ENCODE measurements around the gene INSIG1. TPM values are rescaled to one million over a fixed set of nuclear protein-coding genes. Genes with fewer than 3 reads are reported as not detected.

The INSIG1 gene
- total RNA-seq, 1 donor from 2014 or later, result 55.7 TPM

DNA sequence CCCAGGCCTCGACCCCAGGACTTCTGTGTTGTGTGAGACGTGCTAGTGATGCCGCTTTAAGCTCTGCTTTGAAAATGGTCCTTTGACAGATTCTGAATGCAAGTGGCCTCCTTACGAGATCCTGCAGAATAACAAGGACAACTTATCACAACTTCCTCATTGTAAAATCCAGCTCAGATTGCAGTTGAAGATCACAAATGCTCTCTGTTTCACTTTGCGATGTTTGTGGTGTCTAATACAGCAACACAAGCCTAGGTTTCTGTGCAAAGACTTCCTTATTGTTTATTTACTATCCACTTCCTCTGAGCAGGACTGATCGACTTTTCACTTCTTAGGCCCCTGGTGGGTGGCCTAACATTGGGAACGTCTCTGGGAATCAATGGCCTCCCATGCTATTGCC lies 31.7 kb upstream of the INSIG1 start:
- Mint-ChIP-seq H3K4me1 (ENCODE audit: low read depth, unreplicated experiment) (no peaks in the 10 kb centered on the region), H3K27me3 (ENCODE audit: low read depth, unreplicated experiment) (peaks cover 14% of the 10 kb centered on the region), H3K27ac (ENCODE audit: unreplicated experiment) (no peak overlapping the region), H3K36me3 (ENCODE audit: low read depth, unreplicated experiment) (no peaks in the 10 kb centered on the region), H3K9me3 (ENCODE audit: unreplicated experiment) (no peaks in the 10 kb centered on the region), H3K4me3 (ENCODE audit: unreplicated experiment) (no peak overlapping the region)
- no peak for FAIRE-seq
- no peak overlapping the region for H3K27ac ChIP-seq (ENCODE audit: low read depth, low read length)
- TF ChIP-seq CTCF (IDR thresholded peaks at IDR 0.05; ENCODE audit: insufficient read depth, low read depth, low read length) (no peak), EZH2 (IDR thresholded peaks at IDR 0.05; ENCODE audit: insufficient read depth, low read length) (no peak)
- H3K9me3 ChIP-seq (ENCODE audit: insufficient read depth, low read depth, low read length), result no peaks in the 10 kb centered on the region
- H3K4me2 ChIP-seq (ENCODE audit: low read length), result no peak overlapping the region
- no peak overlapping the region for H3K4me3 ChIP-seq (ENCODE audit: insufficient read depth, low read depth, low read length)
- H3K4me1 ChIP-seq (ENCODE audit: insufficient read depth, low read length), result no peaks in the 10 kb centered on the region
- H3K9ac ChIP-seq (ENCODE audit: low read length), result no peak overlapping the region
- no peaks in the 10 kb centered on the region for H3K36me3 ChIP-seq (ENCODE audit: insufficient read depth, low read length)
- H3K27me3 ChIP-seq (ENCODE audit: insufficient read depth, low read length), result no peaks in the 10 kb centered on the region
- no peak overlapping the region for H2AFZ ChIP-seq (ENCODE audit: low read depth, low read length)
- H3K79me2 ChIP-seq (ENCODE audit: insufficient read depth, low read length), result no peaks in the 10 kb centered on the region
- DNase-seq (ENCODE audit: low read depth), result no peak
- H4K20me1 ChIP-seq (ENCODE audit: insufficient read depth, low read length), result no peaks in the 10 kb centered on the region

DNA sequence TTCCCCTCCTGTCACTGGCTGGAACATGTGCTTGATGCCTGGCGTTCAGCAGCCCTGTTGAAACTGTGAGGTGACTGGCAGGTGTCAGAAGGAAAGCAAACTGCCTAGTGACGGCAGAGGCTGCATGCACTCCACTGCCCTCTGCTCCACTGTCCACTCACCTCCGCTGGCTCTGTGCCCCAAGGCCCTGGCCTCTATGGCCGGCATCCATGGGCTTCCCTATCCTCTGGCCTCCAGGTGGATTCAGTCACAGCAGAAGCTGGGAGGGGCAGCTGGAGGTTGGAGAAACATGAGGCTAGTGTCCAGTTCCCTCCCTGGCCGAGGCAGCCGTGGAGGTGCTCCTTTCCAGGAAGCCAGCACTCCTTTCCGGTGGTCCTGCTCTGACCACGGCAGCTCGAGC lies 31.2 kb upstream of the INSIG1 start:
- Histone ChIP-seq H3K36me3 (ENCODE audit: insufficient read depth, low read length) (no peaks in the 10 kb centered on the region), H3K4me1 (ENCODE audit: insufficient read depth, low read length) (no peaks in the 10 kb centered on the region), H3K9ac (ENCODE audit: low read length) (no peak overlapping the region), H3K4me2 (ENCODE audit: low read length) (no peak overlapping the region), H3K27me3 (ENCODE audit: insufficient read depth, low read length) (no peaks in the 10 kb centered on the region), H3K27ac (ENCODE audit: low read depth, low read length) (no peak overlapping the region), H4K20me1 (ENCODE audit: insufficient read depth, low read length) (no peaks in the 10 kb centered on the region), H3K9me3 (ENCODE audit: insufficient read depth, low read depth, low read length) (no peaks in the 10 kb centered on the region), H3K79me2 (ENCODE audit: insufficient read depth, low read length) (no peaks in the 10 kb centered on the region), H3K4me3 (ENCODE audit: insufficient read depth, low read depth, low read length) (no peak overlapping the region), H2AFZ (ENCODE audit: low read depth, low read length) (no peak overlapping the region)
- Mint-ChIP-seq H3K4me3 (ENCODE audit: unreplicated experiment) (no peak overlapping the region), H3K27ac (ENCODE audit: unreplicated experiment) (no peak overlapping the region), H3K9me3 (ENCODE audit: unreplicated experiment) (no peaks in the 10 kb centered on the region), H3K27me3 (ENCODE audit: low read depth, unreplicated experiment) (peaks cover 14% of the 10 kb centered on the region), H3K36me3 (ENCODE audit: low read depth, unreplicated experiment) (no peaks in the 10 kb centered on the region), H3K4me1 (ENCODE audit: low read depth, unreplicated experiment) (no peaks in the 10 kb centered on the region)
- no peak for TF ChIP-seq CTCF (IDR thresholded peaks at IDR 0.05; ENCODE audit: insufficient read depth, low read depth, low read length)
- TF ChIP-seq EZH2 (IDR thresholded peaks at IDR 0.05; ENCODE audit: insufficient read depth, low read length), result no peak
- no peak for FAIRE-seq
- DNase-seq (ENCODE audit: low read depth), result no peak

DNA sequence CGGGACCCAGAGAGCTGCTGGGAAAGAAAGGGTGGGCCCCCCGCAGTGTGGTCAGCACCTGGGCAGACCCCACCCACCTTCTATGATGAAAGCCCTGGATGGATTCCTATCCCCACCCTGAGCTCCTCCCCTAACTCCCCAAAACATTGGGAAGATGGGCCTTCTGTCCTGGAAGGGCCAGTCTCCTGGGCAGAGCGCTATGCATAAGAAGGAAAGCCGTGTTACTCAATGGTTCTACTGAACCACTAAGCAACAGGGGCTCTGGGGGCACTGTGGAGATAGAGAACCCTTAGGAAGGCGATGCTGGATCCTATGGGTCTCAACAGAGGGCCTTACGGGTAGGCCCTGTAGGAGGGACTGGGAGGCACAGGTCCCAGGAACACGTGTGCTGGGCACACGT lies 30.7 kb upstream of the INSIG1 start:
- Histone ChIP-seq H3K9me3 (ENCODE audit: insufficient read depth, low read depth, low read length) (no peaks in the 10 kb centered on the region), H3K9ac (ENCODE audit: low read length) (no peak overlapping the region), H3K4me3 (ENCODE audit: insufficient read depth, low read depth, low read length) (no peak overlapping the region), H3K4me2 (ENCODE audit: low read length) (no peak overlapping the region), H3K4me1 (ENCODE audit: insufficient read depth, low read length) (no peaks in the 10 kb centered on the region), H3K27ac (ENCODE audit: low read depth, low read length) (no peak overlapping the region), H3K79me2 (ENCODE audit: insufficient read depth, low read length) (no peaks in the 10 kb centered on the region), H4K20me1 (ENCODE audit: insufficient read depth, low read length) (no peaks in the 10 kb centered on the region), H3K27me3 (ENCODE audit: insufficient read depth, low read length) (no peaks in the 10 kb centered on the region), H2AFZ (ENCODE audit: low read depth, low read length) (no peak overlapping the region), H3K36me3 (ENCODE audit: insufficient read depth, low read length) (no peaks in the 10 kb centered on the region)
- H3K27me3 Mint-ChIP-seq (ENCODE audit: low read depth, unreplicated experiment), result peaks cover 14% of the 10 kb centered on the region
- no peak overlapping the region for H3K27ac Mint-ChIP-seq (ENCODE audit: unreplicated experiment)
- FAIRE-seq (no peak), DNase-seq (ENCODE audit: low read depth) (no peak)
- no peaks in the 10 kb centered on the region for H3K36me3 Mint-ChIP-seq (ENCODE audit: low read depth, unreplicated experiment)
- no peaks in the 10 kb centered on the region for H3K4me1 Mint-ChIP-seq (ENCODE audit: low read depth, unreplicated experiment)
- TF ChIP-seq CTCF (IDR thresholded peaks at IDR 0.05; ENCODE audit: insufficient read depth, low read depth, low read length) (no peak), EZH2 (IDR thresholded peaks at IDR 0.05; ENCODE audit: insufficient read depth, low read length) (no peak)
- no peaks in the 10 kb centered on the region for H3K9me3 Mint-ChIP-seq (ENCODE audit: unreplicated experiment)
- H3K4me3 Mint-ChIP-seq (ENCODE audit: unreplicated experiment), result no peak overlapping the region

Data from astrocyte (in vitro differentiated cells and primary cell).